Measurements from ENCODE around the gene C2orf42. TPM values are rescaled to one million over a fixed set of nuclear protein-coding genes. Genes with fewer than 3 reads are reported as not detected.
A peak's percentile ranks its signal among the peaks of the same experiment; 100 is the strongest.
"Not testable (repeated sequence)": the region's sequence is repeated elsewhere in the genome, so short reads cannot be mapped to it uniquely, and the experiment has no call there.

The C2orf42 gene
- total RNA-seq, 1 experiment from 2014 or later, result 17.1 TPM

- ATAC-seq, result no peak
- Histone ChIP-seq H3K27ac (ENCODE audit: low read length) (no peak overlapping the region), H3K4me3 (ENCODE audit: low read length) (no peak overlapping the region), H3K9me3 (ENCODE audit: low read length) (no peaks in the 10 kb centered on the region), H2AFZ (ENCODE audit: low read length) (no peak overlapping the region), H3K27me3 (ENCODE audit: low read length) (no peaks in the 10 kb centered on the region), H3K9ac (ENCODE audit: low read length) (no peak overlapping the region), H3K36me3 (ENCODE audit: low read depth, low read length) (no peaks in the 10 kb centered on the region), H3K4me2 (ENCODE audit: low read length) (no peak overlapping the region), H3K4me1 (ENCODE audit: insufficient read depth, low read length) (peaks cover 15% of the 10 kb centered on the region), H3K9me2 (replicated peaks; ENCODE audit: low read length) (no peaks in the 10 kb centered on the region), H3F3A (ENCODE audit: low read length, unreplicated experiment) (no peaks in the 10 kb centered on the region), H4K20me1 (ENCODE audit: low read length) (no peaks in the 10 kb centered on the region), H3K79me2 (ENCODE audit: low read length) (peaks cover 15% of the 10 kb centered on the region)
- no peak for DNase-seq
- intact Hi-C loops (cut with micrococcal nuclease), result no loop called here
- TSS peak; percentile 9 for BruUV-seq (replicated peaks)
- no peak for TF ChIP-seq EZH2phosphoT487 (IDR thresholded peaks at IDR 0.05; ENCODE audit: borderline replicate concordance, low read length)
- TF ChIP-seq EZH2 (IDR thresholded peaks at IDR 0.05; ENCODE audit: low read length, unreplicated experiment), result no peak
- no peak for TF ChIP-seq CTCF (conservative IDR thresholded peaks at IDR 0.05; ENCODE audit: low read depth, low read length)
- ChIA-PET CTCF (no interaction called here), POLR2A (ENCODE audit: unreplicated experiment) (no interaction called here)
Measured at GRCh38 chr2:70188460-70188859, 2.4 kb downstream of the C2orf42 start.

DNA sequence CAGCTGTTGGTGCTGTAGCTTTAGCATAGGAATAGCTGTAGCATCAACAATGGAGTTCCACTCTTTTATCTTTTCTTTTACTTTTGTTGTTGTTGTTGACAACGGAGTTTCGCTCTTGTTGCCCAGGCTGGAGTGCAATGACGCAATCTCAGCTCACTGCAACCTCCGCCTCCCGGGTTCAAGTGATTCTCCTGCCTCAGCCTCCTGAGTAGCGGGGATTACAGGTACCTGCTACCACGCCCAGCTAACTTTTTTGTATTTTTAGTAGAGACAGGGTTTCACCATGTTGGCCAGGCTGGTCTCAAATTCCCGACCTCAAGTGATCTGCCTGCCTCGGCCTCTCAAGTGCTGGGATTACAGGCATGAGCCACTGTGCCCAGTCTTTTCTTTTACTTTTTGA is 3.6 kb downstream of the C2orf42 start:
- H3K4me3 ChIP-seq (ENCODE audit: low read length); H2AFZ ChIP-seq (ENCODE audit: low read length); H3K36me3 ChIP-seq (ENCODE audit: low read depth, low read length); H3K27ac ChIP-seq (ENCODE audit: low read length); H3K9me3 ChIP-seq (ENCODE audit: low read length); H3F3A ChIP-seq (ENCODE audit: low read length, unreplicated experiment); H3K4me1 ChIP-seq (ENCODE audit: insufficient read depth, low read length); H4K20me1 ChIP-seq (ENCODE audit: low read length); H3K4me2 ChIP-seq (ENCODE audit: low read length); CTCF ChIA-PET; intact Hi-C loops (cut with micrococcal nuclease); DNase-seq; ATAC-seq; POLR2A ChIA-PET (ENCODE audit: unreplicated experiment); H3K9ac ChIP-seq (ENCODE audit: low read length); H3K27me3 ChIP-seq (ENCODE audit: low read length); BruUV-seq (replicated peaks); H3K9me2 ChIP-seq (replicated peaks; ENCODE audit: low read length): not testable (repeated sequence)
- peaks cover 15% of the 10 kb centered on the region for H3K79me2 ChIP-seq (ENCODE audit: low read length)

DNA sequence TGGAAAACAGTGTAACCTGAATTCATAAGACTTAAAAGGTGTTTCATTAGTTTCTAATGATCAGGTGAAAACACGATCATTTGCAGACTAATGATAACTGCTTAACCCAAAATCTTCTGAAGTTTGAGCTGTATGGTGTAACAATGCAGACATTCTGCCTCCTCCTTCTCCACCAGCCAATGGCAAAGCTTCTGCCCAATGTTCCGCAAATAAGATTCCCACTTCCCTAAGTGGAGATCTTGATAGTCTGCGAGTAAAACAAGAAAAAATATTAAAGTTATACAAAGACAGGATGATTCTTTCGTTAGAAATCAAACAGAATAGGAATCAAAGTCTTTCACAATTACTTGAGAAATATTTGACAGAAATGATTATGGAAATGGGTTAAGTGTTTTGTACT is 8.1 kb downstream of the C2orf42 start:
- no peaks in the 10 kb centered on the region for H3K9me3 ChIP-seq (ENCODE audit: low read length)
- no peaks in the 10 kb centered on the region for H3F3A ChIP-seq (ENCODE audit: low read length, unreplicated experiment)
- CTCF ChIA-PET, result no interaction called here
- POLR2A ChIA-PET (ENCODE audit: unreplicated experiment), result interaction anchor here (0.6 kb wide), 1 partner anchor 415 kb away, joined by 5 read pairs; no protein-coding TSS in a partner anchor
- H3K9me2 ChIP-seq (replicated peaks; ENCODE audit: low read length), result no peaks in the 10 kb centered on the region
- no peaks in the 10 kb centered on the region for H3K27me3 ChIP-seq (ENCODE audit: low read length)
- no peak for DNase-seq
- no peak overlapping the region for H3K4me2 ChIP-seq (ENCODE audit: low read length)
- no TSS peak for BruUV-seq (replicated peaks)
- no peak overlapping the region for H3K9ac ChIP-seq (ENCODE audit: low read length)
- H3K4me1 ChIP-seq (ENCODE audit: insufficient read depth, low read length), result no peaks in the 10 kb centered on the region
- no peak for ATAC-seq
- H3K79me2 ChIP-seq (ENCODE audit: low read length), result no peaks in the 10 kb centered on the region
- no peaks in the 10 kb centered on the region for H4K20me1 ChIP-seq (ENCODE audit: low read length)
- H3K36me3 ChIP-seq (ENCODE audit: low read depth, low read length), result peaks cover 7% of the 10 kb centered on the region
- TF ChIP-seq CTCF (conservative IDR thresholded peaks at IDR 0.05; ENCODE audit: low read depth, low read length) (no peak), EZH2 (IDR thresholded peaks at IDR 0.05; ENCODE audit: low read length, unreplicated experiment) (no peak), EZH2phosphoT487 (IDR thresholded peaks at IDR 0.05; ENCODE audit: borderline replicate concordance, low read length) (no peak)
- no peak overlapping the region for H2AFZ ChIP-seq (ENCODE audit: low read length)
- intact Hi-C loops (cut with micrococcal nuclease), result no loop called here
- no peak overlapping the region for H3K27ac ChIP-seq (ENCODE audit: low read length)
- H3K4me3 ChIP-seq (ENCODE audit: low read length), result no peak overlapping the region
